ENCODE data around the gene TRAP1. TPM values are rescaled to one million over a fixed set of nuclear protein-coding genes. Genes with fewer than 3 reads are reported as not detected.

The TRAP1 gene
- total and polyA plus RNA-seq, 2 experiments from 2014 or later = 143 to 228 TPM

DNA sequence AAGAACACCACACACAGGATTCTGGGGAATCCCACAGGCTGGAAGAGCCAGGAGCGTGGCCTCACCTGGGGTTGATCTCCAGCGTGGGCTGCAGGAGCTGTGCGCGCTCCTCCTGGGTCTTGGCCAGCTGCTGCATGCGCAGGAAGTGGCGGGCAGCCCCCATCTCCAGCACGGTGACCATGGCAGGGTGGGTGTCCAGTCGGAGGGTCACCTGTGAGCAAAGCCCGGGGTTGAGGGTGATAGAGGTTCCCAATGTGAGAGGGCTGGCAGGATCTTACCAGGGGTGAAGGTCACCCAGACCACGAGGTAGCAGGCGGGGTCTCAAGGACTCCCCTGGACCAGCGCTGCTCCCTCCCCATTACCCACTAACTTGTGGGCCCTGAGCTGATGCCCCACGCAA, 55.4 kb downstream of the TRAP1 start (continued):
- no peak for TF ChIP-seq ZNF462 (CRISPR knock-in tag; IDR thresholded peaks at IDR 0.05)
- no peak for TF ChIP-seq STAT1 (IDR thresholded peaks at IDR 0.05; ENCODE audit: unreplicated experiment)
- TF ChIP-seq ETS1 (IDR thresholded peaks at IDR 0.05) = no peak

DNA sequence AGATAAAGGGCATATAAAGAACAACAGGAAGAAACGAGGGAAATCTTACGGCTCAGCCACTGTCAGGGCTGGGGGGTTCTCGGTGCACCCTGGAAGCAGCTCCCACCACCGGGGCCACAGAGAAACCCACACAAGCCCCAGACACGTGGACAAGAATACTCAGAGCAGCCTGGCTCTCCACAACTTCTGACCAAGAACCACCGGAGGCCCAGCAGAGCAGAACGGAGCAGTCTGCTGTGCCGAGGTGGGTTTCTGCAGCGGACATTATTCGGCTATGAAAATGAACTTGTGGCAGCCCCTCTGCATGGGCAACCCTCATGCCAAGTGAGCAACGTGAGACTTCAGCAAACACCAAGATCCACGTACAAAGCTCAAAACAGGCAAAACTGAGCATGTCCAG, 56.0 kb downstream of the TRAP1 start:
- Histone ChIP-seq H3K27me3 (ENCODE audit: insufficient read depth) (no peaks in the 10 kb centered on the region), H3K9me2 (ENCODE audit: insufficient read depth) (no peaks in the 10 kb centered on the region), H3K4me1 (ENCODE audit: insufficient read depth) (no peaks in the 10 kb centered on the region), H3K79me2 (replicated peaks; ENCODE audit: insufficient read depth) (no peaks in the 10 kb centered on the region), H3K4me2 (no peak overlapping the region), H3K36me3 (ENCODE audit: insufficient read depth) (peaks cover 31% of the 10 kb centered on the region), H4K20me1 (replicated peaks; ENCODE audit: insufficient read depth) (no peaks in the 10 kb centered on the region; the same call in 1 of the 2 replicates), H3K27ac (ENCODE audit: low read depth) (no peak overlapping the region), H3K4me3 (no peak overlapping the region), H2AFZ (no peak overlapping the region), H3F3A (replicated peaks; ENCODE audit: low read depth) (0 out of 2 replicates have a peak, but pooled peaks cover 26% of the 10 kb centered on the region)
- Mint-ChIP-seq H3K27ac (no peak overlapping the region), H3K36me3 (ENCODE audit: low read depth) (peaks cover 92% of the 10 kb centered on the region), H3K4me1 (no peaks in the 10 kb centered on the region), H3K4me3 (no peak overlapping the region), H3K27me3 (ENCODE audit: insufficient read depth, low read depth, poor library complexity) (peaks cover 3% of the 10 kb centered on the region), H3K9me3 (no peaks in the 10 kb centered on the region)
- DNase-seq (ENCODE audit: low spot score) (no peak), ATAC-seq (no peak)
- TF ChIP-seq, protein P1, sequence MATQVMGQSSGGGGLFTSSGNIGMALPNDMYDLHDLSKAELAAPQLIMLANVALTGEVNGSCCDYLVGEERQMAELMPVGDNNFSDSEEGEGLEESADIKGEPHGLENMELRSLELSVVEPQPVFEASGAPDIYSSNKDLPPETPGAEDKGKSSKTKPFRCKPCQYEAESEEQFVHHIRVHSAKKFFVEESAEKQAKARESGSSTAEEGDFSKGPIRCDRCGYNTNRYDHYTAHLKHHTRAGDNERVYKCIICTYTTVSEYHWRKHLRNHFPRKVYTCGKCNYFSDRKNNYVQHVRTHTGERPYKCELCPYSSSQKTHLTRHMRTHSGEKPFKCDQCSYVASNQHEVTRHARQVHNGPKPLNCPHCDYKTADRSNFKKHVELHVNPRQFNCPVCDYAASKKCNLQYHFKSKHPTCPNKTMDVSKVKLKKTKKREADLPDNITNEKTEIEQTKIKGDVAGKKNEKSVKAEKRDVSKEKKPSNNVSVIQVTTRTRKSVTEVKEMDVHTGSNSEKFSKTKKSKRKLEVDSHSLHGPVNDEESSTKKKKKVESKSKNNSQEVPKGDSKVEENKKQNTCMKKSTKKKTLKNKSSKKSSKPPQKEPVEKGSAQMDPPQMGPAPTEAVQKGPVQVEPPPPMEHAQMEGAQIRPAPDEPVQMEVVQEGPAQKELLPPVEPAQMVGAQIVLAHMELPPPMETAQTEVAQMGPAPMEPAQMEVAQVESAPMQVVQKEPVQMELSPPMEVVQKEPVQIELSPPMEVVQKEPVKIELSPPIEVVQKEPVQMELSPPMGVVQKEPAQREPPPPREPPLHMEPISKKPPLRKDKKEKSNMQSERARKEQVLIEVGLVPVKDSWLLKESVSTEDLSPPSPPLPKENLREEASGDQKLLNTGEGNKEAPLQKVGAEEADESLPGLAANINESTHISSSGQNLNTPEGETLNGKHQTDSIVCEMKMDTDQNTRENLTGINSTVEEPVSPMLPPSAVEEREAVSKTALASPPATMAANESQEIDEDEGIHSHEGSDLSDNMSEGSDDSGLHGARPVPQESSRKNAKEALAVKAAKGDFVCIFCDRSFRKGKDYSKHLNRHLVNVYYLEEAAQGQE (IDR thresholded peaks at IDR 0.05; ENCODE audit: unreplicated experiment) = no peak
- TF ChIP-seq JUNB (IDR thresholded peaks at IDR 0.05; ENCODE audit: unreplicated experiment) (no peak), ZNF331 (CRISPR knock-in tag; IDR thresholded peaks at IDR 0.05; ENCODE audit: low read depth) (no peak), POLR2AphosphoS5 (IDR thresholded peaks at IDR 0.05; ENCODE audit: low read depth) (no peak)
